Lung (tissue), 12 donors: ENCODE measurements around the gene BACE2. TPM values are rescaled to one million over a fixed set of nuclear protein-coding genes. Genes with fewer than 3 reads are reported as not detected.
"Not testable (repeated sequence)": the region's sequence is repeated elsewhere in the genome, so short reads cannot be mapped to it uniquely, and the experiment has no call there.

Experiments
- ATAC-seq: fragments of 200-7000 bp; cut with Tn5 transposase; one replicate; pipeline ENCODE4 v1.9.1; 2020; ENCODE audit warnings: moderate number of reproducible peaks; ENCODE audit not compliant: insufficient read depth, low FRiP score
- DNase-seq, 3 donors: peaks; one replicate each; pipeline ENCODE4 v3.0.0-alpha.2; 2013 to 2017
- H3K27ac ChIP-seq, 2 donors: one replicate each; pipeline ENCODE4 v1.5.1; 2013; ENCODE audit warnings: mild to moderate bottlenecking in 2 of 2, moderate library complexity in 2 of 2, control low read depth in 1 of 2, inconsistent platforms in 1 of 2, low read depth in 1 of 2, low read length in 1 of 2
- H3K27me3 ChIP-seq, 3 donors: one replicate each; pipeline ENCODE4 v1.5.1; 2013; ENCODE audit warnings: low read length in 2 of 3; ENCODE audit not compliant: control insufficient read depth in 3 of 3, insufficient read depth in 3 of 3
- H3K36me3 ChIP-seq, 4 donors: one replicate each; pipeline ENCODE4 v1.5.1; 2013; ENCODE audit warnings: low read length in 4 of 4, mild to moderate bottlenecking in 1 of 4, moderate library complexity in 1 of 4; ENCODE audit not compliant: control insufficient read depth in 4 of 4, insufficient read depth in 4 of 4
- H3K4me1 ChIP-seq, 5 donors: one replicate each; pipeline ENCODE4 v1.5.1; 2013; ENCODE audit warnings: low read length in 5 of 5, mild to moderate bottlenecking in 2 of 5, moderate library complexity in 1 of 5; ENCODE audit not compliant: control insufficient read depth in 5 of 5, insufficient read depth in 5 of 5
- H3K4me3 ChIP-seq: one replicate; pipeline ENCODE4 v1.5.1; 2013; ENCODE audit warnings: mild to moderate bottlenecking, control low read depth, moderate library complexity
- H3K9ac ChIP-seq, 2 donors: one replicate each; pipeline ENCODE4 v1.5.1; 2013; ENCODE audit warnings: low read length in 2 of 2, control low read depth in 1 of 2; ENCODE audit not compliant: insufficient read depth in 1 of 2
- H3K9me3 ChIP-seq, 4 donors: one replicate each; pipeline ENCODE4 v1.5.1; 2013; ENCODE audit warnings: low read length in 3 of 4, mild to moderate bottlenecking in 1 of 4, moderate library complexity in 1 of 4; ENCODE audit not compliant: control insufficient read depth in 4 of 4, insufficient read depth in 3 of 4
- WGBS, 2 donors: extraction: QIAGEN DNeasy Blood & Tissue Kit; methylation state at CpG; one replicate each; pipeline ENCODE4 v1.1.7; 2013; 5-methylcytosine and 5-hydroxymethylcytosine counted together
- polyA plus RNA-seq, 2 donors: library from polyadenylated mRNA; stranded (reverse); fragments of 200-250 nt; gene quantifications; one replicate each; pipeline ENCODE4 v1.2.1, GENCODE V29; 2013
- total RNA-seq, 2 donors: library from RNA; depleted of rRNA in 1 of 2; stranded (reverse); fragments of >200 nt in 1 of 2; gene quantifications; one replicate each; pipeline ENCODE4 v1.2.1, GENCODE V29; 2014 to 2021
- TF ChIP-seq, protein P1 (sequence below): IDR thresholded peaks from 2 replicates; pipeline ENCODE4 v1.5.1; 2012; ENCODE audit warnings: mild to moderate bottlenecking; ENCODE audit errors: control extremely low read depth, extremely low read depth
- donor health status: control.
- donor health status: control.
- donor health status: Bipolar disorder and iron deficiency.
- donor health status: healthy.
- donor health status: DM: yes; HTN: yes; CAD: no.

Gene BACE2
- total and polyA plus RNA-seq, 4 donors: 9.3 to 49.9 (median 33.8) TPM

- no peaks in the 10 kb centered on the region for H3K9me3 ChIP-seq
- WGBS, 2 donors: 89 to 98% methylated on average over 2 of the region's 2 CpGs
- ATAC-seq (no peak), DNase-seq (no peak)
- H3K9ac ChIP-seq: no peak overlapping the region
- H3K4me1 ChIP-seq: no peaks in the 10 kb centered on the region
- H3K27ac ChIP-seq: no peak overlapping the region
- H3K4me3 ChIP-seq: no peak overlapping the region
- TF ChIP-seq, protein P1, sequence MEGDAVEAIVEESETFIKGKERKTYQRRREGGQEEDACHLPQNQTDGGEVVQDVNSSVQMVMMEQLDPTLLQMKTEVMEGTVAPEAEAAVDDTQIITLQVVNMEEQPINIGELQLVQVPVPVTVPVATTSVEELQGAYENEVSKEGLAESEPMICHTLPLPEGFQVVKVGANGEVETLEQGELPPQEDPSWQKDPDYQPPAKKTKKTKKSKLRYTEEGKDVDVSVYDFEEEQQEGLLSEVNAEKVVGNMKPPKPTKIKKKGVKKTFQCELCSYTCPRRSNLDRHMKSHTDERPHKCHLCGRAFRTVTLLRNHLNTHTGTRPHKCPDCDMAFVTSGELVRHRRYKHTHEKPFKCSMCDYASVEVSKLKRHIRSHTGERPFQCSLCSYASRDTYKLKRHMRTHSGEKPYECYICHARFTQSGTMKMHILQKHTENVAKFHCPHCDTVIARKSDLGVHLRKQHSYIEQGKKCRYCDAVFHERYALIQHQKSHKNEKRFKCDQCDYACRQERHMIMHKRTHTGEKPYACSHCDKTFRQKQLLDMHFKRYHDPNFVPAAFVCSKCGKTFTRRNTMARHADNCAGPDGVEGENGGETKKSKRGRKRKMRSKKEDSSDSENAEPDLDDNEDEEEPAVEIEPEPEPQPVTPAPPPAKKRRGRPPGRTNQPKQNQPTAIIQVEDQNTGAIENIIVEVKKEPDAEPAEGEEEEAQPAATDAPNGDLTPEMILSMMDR: no peak
- no peaks in the 10 kb centered on the region for H3K27me3 ChIP-seq
- H3K36me3 ChIP-seq: no peaks in the 10 kb centered on the region
These were observed 29.6 kb downstream of the BACE2 start for GRCh38 chr21:41197582-41197981.

GRCh38 chr21:41198647-41199046 is 30.7 kb downstream of the BACE2 start:
- WGBS, 2 donors: 81 to 85% methylated on average over 5 of the region's 5 CpGs
- H3K9me3 ChIP-seq, H3K36me3 ChIP-seq, H3K4me1 ChIP-seq, H3K9ac ChIP-seq, ATAC-seq, H3K27ac ChIP-seq, DNase-seq, H3K4me3 ChIP-seq, H3K27me3 ChIP-seq: not testable (repeated sequence)

DNA sequence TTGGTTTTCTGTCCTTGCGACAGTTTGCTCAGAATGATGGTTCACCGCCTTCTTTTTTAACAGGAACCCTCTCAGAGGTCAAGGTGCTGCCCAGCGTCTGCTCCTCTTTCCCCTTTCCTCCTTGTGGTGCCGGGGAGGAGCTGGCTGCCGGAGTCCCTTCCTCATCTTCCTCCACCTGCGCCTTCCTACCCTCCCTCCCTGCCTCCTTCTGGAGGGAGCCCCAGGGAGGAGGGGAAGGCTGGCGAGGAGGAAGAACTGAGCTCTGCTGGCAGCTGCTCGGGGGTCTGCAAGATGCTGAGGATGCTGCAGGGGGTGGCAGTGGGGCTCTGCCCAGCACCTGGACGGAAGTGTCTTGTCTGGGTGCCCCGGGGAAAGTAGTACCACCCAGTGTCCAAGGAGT is 31.2 kb downstream of the BACE2 start:
- no peak for DNase-seq
- no peaks in the 10 kb centered on the region for H3K27me3 ChIP-seq
- no peak overlapping the region for H3K27ac ChIP-seq
- no peaks in the 10 kb centered on the region for H3K4me1 ChIP-seq
- WGBS, 2 donors: 72 to 85% methylated on average over 10 of the region's 10 CpGs
- TF ChIP-seq, protein P1: no peak
- ATAC-seq: no peak
- H3K9ac ChIP-seq: no peak overlapping the region
- no peaks in the 10 kb centered on the region for H3K36me3 ChIP-seq
- H3K9me3 ChIP-seq: no peaks in the 10 kb centered on the region
- H3K4me3 ChIP-seq: no peak overlapping the region

GRCh38 chr21:41199588-41199987 is 31.6 kb downstream of the BACE2 start:
- H3K9ac ChIP-seq: no peak overlapping the region
- H3K4me1 ChIP-seq: no peaks in the 10 kb centered on the region
- H3K4me3 ChIP-seq: no peak overlapping the region
- no peaks in the 10 kb centered on the region for H3K9me3 ChIP-seq
- WGBS, 2 donors: 88 to 91% methylated on average over 10 of the region's 10 CpGs
- no peak overlapping the region for H3K27ac ChIP-seq
- TF ChIP-seq, protein P1: no peak
- DNase-seq: no peak
- H3K27me3 ChIP-seq: no peaks in the 10 kb centered on the region
- no peak for ATAC-seq
- H3K36me3 ChIP-seq: no peaks in the 10 kb centered on the region
